ENCODE results near the gene CALM3.
A peak's percentile ranks its signal among the peaks of the same experiment; 100 is the strongest.

CALM3 gene

DNA sequence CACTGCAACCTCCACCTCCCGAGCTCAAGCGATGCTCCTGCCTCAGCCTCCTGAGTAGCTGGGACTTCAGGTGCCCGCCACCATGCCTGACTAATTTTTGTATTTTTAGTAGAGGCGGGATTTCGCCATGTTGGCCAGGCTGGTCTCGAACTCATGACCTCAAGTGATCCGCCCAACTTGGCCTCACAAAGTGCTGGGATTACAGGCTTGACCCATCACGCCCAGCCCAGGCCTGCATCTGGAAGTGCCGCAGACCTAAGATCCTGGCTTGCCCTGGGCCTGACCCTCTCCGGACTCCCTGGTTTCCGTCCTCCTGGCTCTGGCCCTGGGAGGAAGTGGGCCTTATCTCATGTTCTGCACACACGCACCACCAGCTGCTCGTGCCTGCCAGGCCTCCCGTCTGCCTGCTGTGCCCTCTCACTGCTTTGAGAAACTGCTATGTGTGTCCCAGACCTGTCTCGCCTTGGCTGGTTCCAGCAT, 28.5 kb downstream of the CALM3 start:
- no peak for DNase-seq (ENCODE audit: low read depth, low spot score)

DNA sequence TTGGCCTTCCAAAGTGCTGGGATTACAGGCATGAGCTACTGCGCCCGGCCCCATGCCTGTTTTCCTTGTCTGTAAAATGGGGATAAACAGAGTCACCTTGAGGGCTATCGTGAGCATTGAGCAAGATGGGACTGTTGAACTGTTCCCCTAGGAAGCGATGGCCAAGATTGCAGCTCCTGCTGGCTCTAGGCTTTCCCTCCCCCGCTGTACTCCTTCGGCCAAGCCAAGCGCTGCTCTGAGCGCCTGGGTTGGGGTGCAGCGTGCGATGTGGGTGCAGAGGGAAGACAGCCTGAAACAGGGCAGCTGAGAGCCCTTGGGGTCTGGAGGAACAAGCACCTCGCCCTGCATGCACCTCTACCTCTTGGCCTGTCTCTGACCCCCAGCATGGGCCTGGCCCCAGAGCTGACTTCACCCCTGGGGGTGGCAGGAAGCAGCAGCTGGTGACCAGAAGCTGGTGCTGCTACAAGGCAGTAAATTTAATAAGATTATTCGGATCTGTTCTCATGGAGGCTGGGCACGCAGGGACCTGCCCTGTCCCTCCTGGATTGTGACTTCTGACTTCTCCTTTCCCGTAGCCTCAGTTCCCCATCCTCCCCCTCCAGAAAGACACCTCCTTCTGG, 29.6 kb downstream of the CALM3 start:
- DNase-seq (ENCODE audit: low read depth, low spot score) = no peak
- no peak overlapping the region for H3K4me3 ChIP-seq (ENCODE audit: low read length)

More for the DNA sequence above, 28.5 kb downstream of the CALM3 start:
- no peak overlapping the region for H3K4me3 ChIP-seq (ENCODE audit: low read length)

DNA sequence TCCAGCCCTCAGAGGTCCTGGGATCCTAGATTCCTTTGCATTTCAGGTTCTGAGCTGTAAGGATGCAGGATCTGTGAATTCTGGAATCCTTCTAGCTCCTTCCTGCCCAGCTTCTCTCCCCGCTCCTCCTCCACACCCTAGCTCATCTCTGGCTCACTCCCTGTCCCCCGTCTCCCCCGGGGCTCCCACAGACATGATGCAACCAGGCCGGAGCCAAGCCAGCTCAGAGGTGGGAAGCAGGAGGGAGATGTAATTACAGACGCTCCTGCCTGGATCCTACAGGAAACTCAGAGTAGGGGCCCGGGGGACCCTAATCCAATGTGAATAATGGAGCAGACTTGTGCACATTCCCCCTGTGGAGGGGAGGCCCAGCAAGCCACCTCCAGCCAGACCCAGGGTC, 30.4 kb downstream of the CALM3 start:
- no peak for DNase-seq (ENCODE audit: low read depth, low spot score)

DNA sequence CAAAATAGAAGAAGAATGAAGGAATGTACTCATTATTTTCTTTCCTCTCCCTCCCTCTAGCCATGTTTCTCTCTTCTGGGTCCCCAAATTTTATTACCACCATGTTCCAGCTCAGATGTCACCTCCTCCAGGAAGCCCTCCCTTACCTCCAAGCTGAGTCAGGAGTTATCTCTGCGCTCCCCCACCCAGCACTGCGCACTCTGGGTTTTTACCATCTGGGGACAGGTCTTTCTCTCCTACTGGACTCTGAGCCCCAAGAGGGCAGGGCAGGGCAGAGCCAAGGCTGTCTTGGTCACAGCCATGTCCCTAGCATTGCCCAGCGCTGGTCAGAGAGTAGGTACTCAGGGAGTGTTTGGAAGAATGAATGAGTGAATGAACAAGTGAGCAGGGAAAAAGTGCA, 32.0 kb downstream of the CALM3 start:
- no peak for DNase-seq (ENCODE audit: low read depth, low spot score)
- no peak overlapping the region for H3K4me3 ChIP-seq (ENCODE audit: low read length)

More for the DNA sequence above, 30.4 kb downstream of the CALM3 start:
- H3K4me3 ChIP-seq (ENCODE audit: low read length) = no peak overlapping the region

DNA sequence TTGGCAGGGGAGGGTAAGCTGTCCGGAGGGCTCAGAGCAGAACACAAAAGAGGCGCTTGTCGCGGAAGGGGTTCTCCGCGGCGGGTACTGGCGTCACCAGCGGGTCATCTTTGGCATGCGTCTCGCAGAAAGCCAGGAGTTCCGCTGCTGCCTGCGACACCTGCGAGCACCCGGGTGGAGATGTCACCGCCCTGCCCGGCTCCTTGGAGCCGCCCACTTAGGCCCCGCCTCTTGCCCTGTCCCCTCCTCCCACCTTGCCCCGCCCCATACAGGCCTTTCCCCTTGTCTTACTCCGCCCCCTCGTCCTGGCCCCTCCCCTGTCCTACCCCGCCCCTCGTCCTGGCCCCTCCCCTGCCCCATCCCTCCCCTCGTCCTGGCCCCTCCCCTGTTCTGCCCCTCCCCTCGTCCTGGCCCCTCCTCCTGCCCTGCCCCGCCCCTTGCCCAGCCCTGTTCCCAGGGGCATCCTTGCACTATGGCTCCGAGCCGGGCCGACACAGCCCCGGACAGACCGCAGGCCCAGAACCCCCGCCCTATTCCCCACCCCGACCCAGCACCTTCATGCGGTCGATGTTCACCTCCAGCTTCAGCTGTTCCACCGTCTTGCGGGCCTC, 33.0 kb downstream of the CALM3 start:
- peak; percentile 80 for DNase-seq (ENCODE audit: low read depth, low spot score)
- H3K4me3 ChIP-seq (ENCODE audit: low read length) = peak overlapping the region; percentile 38

DNA sequence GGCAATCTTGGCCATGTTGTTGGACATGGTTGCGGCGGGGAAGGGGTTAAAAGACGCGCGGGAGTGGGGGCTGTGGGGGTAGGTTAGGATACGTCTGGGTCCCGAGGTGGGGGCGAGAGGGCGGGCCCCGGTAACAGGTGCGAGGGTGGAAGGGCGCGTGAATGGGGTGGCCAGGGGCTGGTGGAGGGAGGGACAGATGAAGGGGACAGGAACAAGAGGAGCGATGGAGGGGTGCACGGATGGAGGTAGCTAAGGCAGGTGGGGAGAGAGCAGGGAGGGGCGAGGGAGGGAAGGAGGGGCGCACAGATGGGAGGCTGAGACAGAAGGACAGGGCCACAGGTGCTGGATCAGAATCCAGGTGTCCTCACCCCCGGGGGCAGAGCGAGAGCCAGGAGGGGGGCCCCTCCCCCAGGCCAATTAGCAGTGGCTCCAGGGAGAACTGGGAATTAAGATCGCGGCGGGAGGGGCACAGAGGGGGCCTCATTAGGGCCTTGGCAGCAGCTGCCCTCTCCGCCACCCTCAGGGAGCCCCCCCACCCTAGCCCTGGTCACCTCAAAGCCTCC, 33.6 kb downstream of the CALM3 start:
- peak overlapping the region; percentile 29 for H3K4me3 ChIP-seq (ENCODE audit: low read length)
- no peak for DNase-seq (ENCODE audit: low read depth, low spot score)

DNA sequence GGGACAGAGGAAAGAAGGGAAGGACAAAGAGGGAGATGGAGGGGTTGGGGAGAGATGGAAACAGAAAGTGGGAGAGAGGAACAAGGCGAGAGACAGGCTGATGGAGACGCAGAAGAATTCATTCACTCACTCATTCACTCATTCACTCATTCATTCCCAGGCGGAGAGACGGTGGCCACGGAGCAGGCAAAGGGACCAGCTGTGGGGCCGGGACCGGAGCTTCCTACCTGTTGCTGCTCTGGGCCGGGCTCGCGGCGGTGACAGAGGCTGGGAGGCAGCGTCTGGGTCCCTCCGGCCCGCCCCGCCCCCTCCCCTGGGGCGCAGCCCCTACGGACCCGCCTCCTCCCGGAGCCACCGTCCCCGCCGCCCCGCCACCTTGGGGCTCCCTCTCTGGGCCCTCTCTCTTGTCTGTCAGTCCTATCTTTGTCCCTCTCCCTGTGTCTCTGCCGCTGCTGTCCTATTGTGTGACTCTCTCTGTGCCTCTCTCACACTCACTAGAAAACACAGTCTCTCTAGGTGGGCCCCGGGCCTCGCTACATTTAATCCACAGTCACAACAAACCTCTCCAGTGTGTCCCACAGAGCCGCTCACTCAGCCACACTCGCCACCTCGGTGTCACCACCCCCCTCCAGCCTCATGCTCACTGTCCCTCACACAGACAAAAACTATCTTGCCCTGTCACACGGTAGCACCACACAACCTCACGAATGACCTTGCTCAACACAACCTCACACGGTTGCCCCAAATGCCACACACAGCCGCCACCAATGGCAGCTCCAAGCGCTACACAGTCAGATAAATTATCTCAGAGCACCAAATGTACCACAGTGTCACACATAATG, 35.0 kb downstream of the CALM3 start, which contains the start of gene GNG8:
GNG8 (minus strand) TSS at position 283 of the 842 bp plus-strand sequence. CDS start 1,520 bp downstream, outside the sequence.
- H3K4me3 ChIP-seq (ENCODE audit: low read length) = no peak within 1 kb of the TSS
- no peak for DNase-seq (ENCODE audit: low read depth, low spot score)

DNA sequence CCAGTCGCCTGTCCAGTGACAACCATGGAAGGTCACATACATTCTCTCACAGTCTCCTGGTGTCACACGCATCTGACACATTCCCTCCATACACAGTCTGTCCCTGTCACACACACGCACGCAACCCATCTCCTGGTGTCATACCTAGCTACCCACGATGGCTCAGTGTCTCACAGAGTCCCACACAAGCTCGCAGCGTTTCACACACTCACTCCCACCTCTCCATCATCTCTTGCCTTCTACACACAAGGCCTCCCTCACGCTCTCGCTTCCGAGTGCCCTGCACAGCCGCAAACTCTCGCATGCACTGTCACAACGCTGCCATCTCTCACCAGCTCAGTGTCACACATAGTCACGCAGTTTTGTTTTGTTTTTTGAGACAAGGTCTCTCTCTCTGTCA, 36.1 kb downstream of the CALM3 start:
- no peak overlapping the region for H3K4me3 ChIP-seq (ENCODE audit: low read length)
- DNase-seq (ENCODE audit: low read depth, low spot score) = no peak

DNA sequence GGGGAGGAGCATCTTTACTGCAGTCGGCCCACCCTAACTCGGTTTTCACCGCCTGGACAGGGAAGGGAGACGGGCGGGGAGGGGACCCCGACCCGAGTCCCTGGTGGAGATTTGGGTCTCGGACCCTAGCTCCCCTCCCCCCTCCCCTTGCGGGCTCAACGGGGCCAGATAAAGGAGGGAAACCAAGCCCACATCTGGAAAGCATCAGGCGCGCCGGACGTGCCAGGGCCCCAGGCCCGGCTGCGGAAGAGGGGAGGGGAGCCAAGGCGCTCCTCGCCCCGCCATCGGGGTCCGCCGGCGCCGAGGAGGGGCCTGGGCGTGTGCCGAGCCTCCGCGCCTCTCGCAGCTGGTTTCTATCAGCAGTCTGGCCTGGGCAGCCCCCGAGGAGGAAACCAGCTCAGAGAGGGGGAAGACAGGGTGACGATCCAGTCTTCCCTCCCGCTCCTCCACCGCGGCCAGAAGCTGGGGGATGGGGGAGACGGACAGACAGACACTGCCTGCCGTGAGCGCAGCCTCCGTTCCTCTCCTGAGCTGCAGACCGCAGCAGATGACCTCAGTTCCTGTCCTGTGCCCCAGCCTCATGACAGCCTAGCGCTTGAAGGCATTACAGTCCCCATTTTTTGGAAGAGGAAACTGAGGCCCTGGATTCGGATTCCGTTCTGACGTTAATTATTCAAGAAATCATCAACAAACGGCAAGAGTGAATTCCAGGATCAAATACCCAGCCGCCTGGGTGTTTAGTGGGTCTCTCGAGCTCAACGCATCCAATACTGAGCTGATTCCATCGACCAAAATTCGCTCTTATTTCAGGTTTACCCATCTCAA, 38.4 kb downstream of the CALM3 start:
- peak overlapping the region; percentile 54 for H3K4me3 ChIP-seq (ENCODE audit: low read length)
- DNase-seq (ENCODE audit: low read depth, low spot score) = no peak

DNA sequence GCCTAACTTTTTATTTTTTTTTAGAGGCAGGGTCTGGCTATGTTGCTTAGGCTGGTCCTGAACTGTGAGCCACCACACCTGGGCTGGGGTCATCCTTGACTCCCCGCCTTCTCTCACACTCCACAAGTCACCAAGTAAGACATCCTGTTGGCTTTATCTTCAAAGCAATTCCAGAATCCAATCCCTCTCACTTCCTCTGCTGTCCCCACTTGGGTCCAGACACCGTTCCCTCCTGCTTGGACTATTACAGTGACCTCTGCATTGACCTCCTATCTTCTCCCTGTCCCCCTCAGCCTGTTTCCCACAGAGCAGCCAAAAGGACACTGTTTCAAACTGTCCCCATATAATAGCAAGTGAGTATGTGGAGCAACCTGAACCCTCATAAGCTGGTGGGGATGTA, 39.5 kb downstream of the CALM3 start:
- no peak for DNase-seq (ENCODE audit: low read depth, low spot score)

DNA sequence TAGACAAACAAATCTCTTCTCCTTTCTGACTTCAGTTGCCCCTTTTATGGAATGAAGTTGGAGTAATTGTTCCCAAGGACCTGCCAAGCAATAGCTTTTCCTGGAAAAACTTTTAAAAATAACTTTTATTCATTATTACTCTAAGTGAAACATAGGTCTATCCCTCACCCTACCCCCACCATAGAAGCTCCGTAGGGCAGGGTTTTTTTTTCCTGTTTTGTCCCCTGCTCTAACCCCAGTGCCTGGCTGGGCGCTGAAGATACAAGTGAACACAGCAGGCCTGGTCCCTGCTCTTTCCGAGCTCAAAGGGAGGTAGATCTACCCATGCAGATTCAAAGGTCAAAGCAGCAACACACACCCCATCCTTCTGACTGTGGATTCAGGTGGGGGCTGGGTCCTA, 43.6 kb downstream of the CALM3 start:
- no peak overlapping the region for H3K4me3 ChIP-seq (ENCODE audit: low read length)
- DNase-seq (ENCODE audit: low read depth, low spot score) = no peak

More for the DNA sequence above, 39.5 kb downstream of the CALM3 start:
- no peak overlapping the region for H3K4me3 ChIP-seq (ENCODE audit: low read length)

DNA sequence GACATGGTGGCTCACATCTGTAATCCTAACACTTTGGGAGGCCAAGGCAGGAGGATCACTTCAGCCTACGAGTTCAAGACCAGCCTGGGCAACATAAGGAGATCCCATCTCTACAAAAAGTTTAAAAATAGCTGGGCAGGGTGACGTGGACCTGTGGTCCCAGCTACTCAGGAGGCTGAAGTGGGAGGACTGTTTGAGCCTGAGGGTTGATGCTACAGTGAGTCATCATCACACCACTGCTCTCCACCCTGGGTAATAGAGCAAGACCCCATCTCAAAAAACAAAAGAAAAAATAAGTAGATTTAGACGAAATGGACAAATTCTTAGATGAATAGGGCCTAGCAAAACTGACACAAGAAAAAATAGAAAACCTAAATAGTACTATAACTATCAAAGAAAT, 45.3 kb downstream of the CALM3 start:
- DNase-seq (ENCODE audit: low read depth, low spot score) = no peak
- no peak overlapping the region for H3K4me3 ChIP-seq (ENCODE audit: low read length)

DNA sequence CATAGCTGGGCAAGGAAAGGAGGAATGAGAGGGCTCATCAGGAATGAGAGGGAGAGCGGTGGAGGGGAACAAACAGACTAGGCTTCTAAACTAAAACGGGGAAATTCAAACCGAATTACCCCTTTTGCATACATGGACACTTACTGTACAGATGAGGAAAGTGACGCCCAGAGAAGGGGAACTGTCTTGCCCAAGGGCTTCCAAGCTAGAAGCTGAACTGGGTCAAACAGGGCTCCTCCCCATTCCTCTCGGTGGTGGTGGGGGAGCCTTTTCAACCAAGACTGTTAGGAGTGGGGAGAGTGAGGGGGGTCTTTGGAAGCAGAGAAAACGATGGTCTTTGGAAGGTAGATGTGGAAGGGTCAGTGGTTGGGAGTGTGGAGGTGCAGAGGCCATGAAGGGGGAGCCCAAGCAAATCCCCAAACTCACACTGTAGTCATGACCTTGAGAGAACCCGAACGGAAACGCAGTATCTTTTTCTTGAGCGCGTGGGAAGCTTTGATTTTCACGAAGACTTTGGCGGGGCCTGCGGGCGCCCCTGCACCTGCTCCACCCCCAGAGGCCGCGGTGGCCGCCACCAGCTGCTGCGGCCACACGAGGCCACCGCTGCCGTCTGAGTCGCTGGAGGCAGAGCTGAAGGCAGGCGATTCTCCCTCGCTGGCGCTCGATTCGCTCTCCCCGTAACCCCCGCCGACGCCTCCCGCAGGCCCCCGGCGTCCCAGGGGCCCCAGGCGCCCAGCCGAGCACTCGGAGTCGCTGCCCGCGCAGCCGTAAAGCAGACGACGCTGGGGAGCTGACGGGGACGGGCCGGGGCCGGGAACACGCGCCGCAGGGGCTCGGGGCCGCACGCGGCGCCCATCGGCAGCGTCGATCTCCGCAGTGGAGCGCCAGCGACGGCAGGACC, 47.2 kb downstream of the CALM3 start:
- no peak for DNase-seq (ENCODE audit: low read depth, low spot score)
- H3K4me3 ChIP-seq (ENCODE audit: low read length) = no peak overlapping the region

DNA sequence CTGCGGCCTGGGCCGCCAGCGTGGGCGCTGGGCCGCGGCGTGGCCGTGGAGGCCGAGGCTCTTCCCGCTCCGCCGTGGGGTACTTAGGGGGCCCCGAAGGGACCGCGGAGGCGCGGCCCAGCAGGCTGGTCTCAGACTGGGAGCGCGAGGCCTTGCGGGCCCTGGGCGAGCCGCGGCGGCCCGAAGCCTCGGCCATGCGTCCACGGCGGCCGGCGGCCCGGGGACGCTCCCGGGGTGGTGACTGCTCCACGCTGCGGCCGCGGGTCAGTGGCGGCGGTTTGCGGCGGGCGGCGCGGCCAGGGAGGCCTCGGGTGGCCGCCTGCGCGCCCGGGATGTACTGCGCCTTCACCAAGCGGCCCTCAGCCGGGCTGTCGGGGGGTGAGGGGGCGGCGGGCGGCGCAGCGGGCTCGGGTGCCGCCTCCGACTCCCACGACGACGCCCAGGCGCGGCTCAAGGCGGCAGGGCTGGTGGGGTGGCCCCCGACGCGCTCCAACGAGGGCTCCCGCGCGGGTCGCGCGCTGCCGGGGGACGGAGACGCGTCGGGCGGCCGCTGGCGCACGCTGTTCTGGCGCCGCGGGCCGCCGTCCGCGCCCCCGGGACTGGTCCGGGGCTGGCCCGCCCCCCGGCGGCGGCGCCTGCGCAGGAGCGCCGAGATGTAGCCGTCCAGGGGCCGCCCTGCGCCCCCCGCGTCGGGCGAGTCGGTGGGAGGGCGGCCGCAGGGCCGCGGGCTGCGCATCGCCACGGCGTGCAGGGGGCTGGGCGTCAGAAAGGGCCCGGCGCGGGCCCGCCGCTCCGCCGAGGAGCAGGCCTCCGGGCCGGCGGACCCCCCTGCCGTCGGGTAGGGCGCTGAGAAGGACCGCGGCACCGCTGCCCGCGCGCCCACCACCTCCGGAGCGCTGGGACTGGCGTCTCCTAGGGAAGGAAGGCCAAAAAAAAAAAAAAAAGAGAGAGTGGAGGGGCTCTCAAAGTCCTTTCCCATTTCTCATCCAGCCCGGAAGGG, 48.1 kb downstream of the CALM3 start:
- H3K4me3 ChIP-seq (ENCODE audit: low read length) = no peak overlapping the region
- DNase-seq (ENCODE audit: low read depth, low spot score) = no peak

DNA sequence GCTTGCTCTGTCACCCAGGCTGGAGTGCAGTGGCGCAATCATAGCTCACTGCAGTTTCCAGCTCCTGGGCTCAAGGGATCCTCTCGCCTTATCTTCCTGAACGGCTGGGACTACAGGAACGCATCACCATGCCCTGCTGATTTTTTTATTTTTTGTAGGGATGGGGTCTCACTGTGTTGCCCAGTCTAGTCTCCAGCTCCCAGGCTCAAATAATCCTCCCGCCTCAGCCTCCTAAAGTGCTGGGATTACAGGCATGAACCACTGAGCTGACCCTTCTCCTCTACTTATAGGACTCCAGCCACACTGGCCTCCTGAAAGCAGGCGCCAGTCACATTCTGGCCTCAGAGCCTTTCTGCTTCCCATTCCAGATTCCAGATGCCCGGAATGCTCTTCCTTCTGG, 49.3 kb downstream of the CALM3 start:
- no peak for DNase-seq (ENCODE audit: low read depth, low spot score)
- no peak overlapping the region for H3K4me3 ChIP-seq (ENCODE audit: low read length)

DNA sequence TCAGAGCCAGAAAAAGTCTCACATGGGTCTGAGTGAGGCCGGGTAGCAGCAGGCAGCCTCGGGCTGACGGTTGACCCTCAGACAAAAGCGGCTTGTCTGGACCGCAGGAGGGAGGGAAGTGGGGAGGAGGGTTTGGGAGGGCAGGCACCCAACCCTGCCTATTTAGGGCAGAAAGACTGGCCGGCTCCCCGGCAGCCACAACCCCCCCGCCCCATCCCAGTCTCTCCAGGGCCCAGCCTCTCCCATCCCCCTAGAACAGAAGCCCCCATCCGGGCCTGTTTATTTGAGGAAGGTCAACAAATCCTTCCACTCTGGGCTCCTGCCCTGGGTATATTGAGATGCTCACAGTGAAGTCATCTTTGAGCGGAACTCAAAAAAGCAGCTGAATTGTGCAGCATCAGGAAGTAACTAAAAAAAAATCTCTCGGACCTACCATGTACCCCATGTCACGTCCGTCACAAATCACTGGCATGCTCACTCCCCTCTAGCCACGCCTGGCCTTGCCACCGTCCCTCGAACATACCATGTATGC, 53.6 kb downstream of the CALM3 start:
- DNase-seq (ENCODE audit: low read depth, low spot score) = no peak
- no peak overlapping the region for H3K4me3 ChIP-seq (ENCODE audit: low read length)

DNA sequence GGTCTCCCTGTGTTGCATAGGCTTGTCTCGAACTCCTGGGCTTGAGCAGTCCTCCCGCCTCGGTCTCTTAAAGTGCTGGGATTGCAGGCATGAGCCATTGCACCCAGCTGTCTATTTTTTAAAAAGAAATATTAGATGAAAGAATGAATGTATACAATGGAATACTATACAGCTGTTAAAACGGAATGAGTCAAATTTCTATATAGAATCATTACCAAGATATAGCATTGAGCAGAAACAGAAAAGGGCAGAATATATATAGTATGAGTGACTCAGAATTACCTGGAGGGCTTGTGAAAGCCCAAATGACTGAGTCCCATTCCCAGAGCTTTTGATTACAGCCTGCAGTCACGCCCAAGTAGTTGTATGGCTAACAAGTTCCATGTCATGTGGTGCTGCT, 55.4 kb downstream of the CALM3 start:
- no peak for DNase-seq (ENCODE audit: low read depth, low spot score)

More for the DNA sequence above, 55.4 kb downstream of the CALM3 start:
- no peak overlapping the region for H3K4me3 ChIP-seq (ENCODE audit: low read length)
